Gastroesophageal sphincter (tissue), 4 donors: ENCODE results near the gene SLC26A5. TPM values are rescaled to one million over a fixed set of nuclear protein-coding genes. Genes with fewer than 3 reads are reported as not detected.
"Not testable (repeated sequence)": the region's sequence is repeated elsewhere in the genome, so short reads cannot be mapped to it uniquely, and the experiment has no call there.

Experiments used
- ATAC-seq: fragments of 150-250 bp; one replicate; pipeline ENCODE4 v1.9.1; 2016; ENCODE audit warnings: mild to moderate bottlenecking, moderate library complexity
- H3K27ac ChIP-seq, 4 donors: fragments of 200-600 bp; sonication (generic) in 3 of 4; 1 replicate in 3 of 4; 2 replicates in 1 of 4; pipeline ENCODE4 v1.5.1; 2016 to 2019
- H3K27me3 ChIP-seq: fragments of 200-600 bp; sonication (generic); one replicate; pipeline ENCODE4 v1.5.1; 2019
- H3K36me3 ChIP-seq, 2 donors: fragments of 200-600 bp; sonication (generic); one replicate each; pipeline ENCODE4 v1.5.1; 2019; ENCODE audit warnings: control low read depth in 1 of 2
- H3K4me1 ChIP-seq, 3 donors: fragments of 200-600 bp; sonication (generic); 1 replicate in 2 of 3; 2 replicates in 1 of 3; pipeline ENCODE4 v1.5.1; 2016 to 2019; ENCODE audit warnings: control low read depth in 2 of 3
- H3K4me3 ChIP-seq, 2 donors: fragments of 200-600 bp; sonication (generic); one replicate each; pipeline ENCODE4 v1.5.1; 2019; ENCODE audit warnings: mild to moderate bottlenecking in 1 of 2, moderate library complexity in 1 of 2
- H3K9me3 ChIP-seq, 3 donors: fragments of 200-600 bp; sonication (generic); one replicate each; pipeline ENCODE4 v1.5.1; 2017 to 2019; ENCODE audit warnings: control low read depth in 2 of 3
- EP300 ChIP-seq: sonication (generic); formaldehyde crosslinking; IDR thresholded peaks from one replicate; pipeline ENCODE4 v1.6.1; 2017; ENCODE audit warnings: antibody characterized with exemption, mild to moderate bottlenecking
- POLR2A ChIP-seq, 2 donors: fragments of 450-650 bp; IDR thresholded peaks; one replicate each; pipeline ENCODE4 v1.6.1; 2017; ENCODE audit warnings: antibody characterized with exemption in 2 of 2, mild to moderate bottlenecking in 2 of 2, moderate library complexity in 1 of 2
- POLR2AphosphoS5 ChIP-seq: sonication (generic); formaldehyde crosslinking; IDR thresholded peaks from one replicate; pipeline ENCODE4 v1.6.1; 2017; ENCODE audit warnings: antibody characterized with exemption
- WGBS, 2 donors: methylation state at CpG; one replicate each; pipeline ENCODE4 v1.1.5; 2018; ENCODE audit warnings: low coverage in 1 of 2; 5-methylcytosine and 5-hydroxymethylcytosine counted together
- total RNA-seq, 4 donors: library from RNA; depleted of rRNA; stranded (reverse); fragments of >200 nt; gene quantifications; one replicate each; pipeline ENCODE4 v1.1.0, GENCODE V29; 2016
- TF ChIP-seq, protein P1 (sequence below), 4 experiments: fragments of 200-600 bp in 2 of 4; fragments of 450-650 bp in 2 of 4; sonication (generic) in 1 of 4; IDR thresholded peaks; one replicate each; pipeline ENCODE4 v1.5.1; 2017 to 2019; ENCODE audit warnings: antibody characterized with exemption in 4 of 4, mild to moderate bottlenecking in 2 of 4, moderate library complexity in 2 of 4

Gene SLC26A5, protein sequence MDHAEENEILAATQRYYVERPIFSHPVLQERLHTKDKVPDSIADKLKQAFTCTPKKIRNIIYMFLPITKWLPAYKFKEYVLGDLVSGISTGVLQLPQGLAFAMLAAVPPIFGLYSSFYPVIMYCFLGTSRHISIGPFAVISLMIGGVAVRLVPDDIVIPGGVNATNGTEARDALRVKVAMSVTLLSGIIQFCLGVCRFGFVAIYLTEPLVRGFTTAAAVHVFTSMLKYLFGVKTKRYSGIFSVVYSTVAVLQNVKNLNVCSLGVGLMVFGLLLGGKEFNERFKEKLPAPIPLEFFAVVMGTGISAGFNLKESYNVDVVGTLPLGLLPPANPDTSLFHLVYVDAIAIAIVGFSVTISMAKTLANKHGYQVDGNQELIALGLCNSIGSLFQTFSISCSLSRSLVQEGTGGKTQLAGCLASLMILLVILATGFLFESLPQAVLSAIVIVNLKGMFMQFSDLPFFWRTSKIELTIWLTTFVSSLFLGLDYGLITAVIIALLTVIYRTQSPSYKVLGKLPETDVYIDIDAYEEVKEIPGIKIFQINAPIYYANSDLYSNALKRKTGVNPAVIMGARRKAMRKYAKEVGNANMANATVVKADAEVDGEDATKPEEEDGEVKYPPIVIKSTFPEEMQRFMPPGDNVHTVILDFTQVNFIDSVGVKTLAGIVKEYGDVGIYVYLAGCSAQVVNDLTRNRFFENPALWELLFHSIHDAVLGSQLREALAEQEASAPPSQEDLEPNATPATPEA
- total RNA-seq: under 1 TPM in 2 of 4 donors, not detected in 2; 0.13 to 0.16 TPM

DNA sequence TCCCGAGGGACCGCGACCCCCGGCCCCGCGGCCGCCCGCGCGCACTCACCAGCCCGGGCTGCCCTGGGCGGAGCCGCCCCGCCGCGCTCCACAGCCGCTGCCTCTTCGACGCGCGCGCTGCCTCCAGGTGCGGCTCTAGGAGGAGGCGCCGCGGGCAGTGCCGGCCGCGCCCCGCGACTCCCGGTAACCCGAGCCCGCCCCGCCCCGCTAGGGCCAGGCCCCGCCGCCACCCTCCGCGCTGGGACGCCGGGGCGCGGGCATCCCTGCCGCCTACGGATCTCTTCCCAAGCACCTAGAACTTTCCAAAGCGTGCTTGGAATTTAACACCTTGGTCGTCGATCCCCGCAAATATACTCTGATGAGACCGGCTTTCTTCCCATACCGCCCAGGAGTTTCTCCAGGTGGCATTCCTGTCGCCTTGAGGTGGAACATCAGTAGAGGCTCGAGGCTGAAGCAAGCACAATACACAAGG, at the start of gene SLC26A5:
Gene SLC26A5 (minus strand): TSS at position 159 of the 472 bp plus-strand sequence. CDS start 24,693 bp downstream, outside the sequence.
- ATAC-seq: no peak
- H3K4me3 ChIP-seq: peak within 1 kb of the TSS in 1 of 2 donors; percentile 44
- H3K36me3 ChIP-seq: no peaks in the 10 kb centered on the region
- TF ChIP-seq POLR2A (IDR thresholded peaks at IDR 0.05): no peak
- TF ChIP-seq, protein P1, sequence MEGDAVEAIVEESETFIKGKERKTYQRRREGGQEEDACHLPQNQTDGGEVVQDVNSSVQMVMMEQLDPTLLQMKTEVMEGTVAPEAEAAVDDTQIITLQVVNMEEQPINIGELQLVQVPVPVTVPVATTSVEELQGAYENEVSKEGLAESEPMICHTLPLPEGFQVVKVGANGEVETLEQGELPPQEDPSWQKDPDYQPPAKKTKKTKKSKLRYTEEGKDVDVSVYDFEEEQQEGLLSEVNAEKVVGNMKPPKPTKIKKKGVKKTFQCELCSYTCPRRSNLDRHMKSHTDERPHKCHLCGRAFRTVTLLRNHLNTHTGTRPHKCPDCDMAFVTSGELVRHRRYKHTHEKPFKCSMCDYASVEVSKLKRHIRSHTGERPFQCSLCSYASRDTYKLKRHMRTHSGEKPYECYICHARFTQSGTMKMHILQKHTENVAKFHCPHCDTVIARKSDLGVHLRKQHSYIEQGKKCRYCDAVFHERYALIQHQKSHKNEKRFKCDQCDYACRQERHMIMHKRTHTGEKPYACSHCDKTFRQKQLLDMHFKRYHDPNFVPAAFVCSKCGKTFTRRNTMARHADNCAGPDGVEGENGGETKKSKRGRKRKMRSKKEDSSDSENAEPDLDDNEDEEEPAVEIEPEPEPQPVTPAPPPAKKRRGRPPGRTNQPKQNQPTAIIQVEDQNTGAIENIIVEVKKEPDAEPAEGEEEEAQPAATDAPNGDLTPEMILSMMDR (IDR thresholded peaks at IDR 0.05): no peak
- TF ChIP-seq POLR2AphosphoS5: no peak
- no peak for TF ChIP-seq EP300
- no peak within 1 kb of the TSS for H3K27ac ChIP-seq
- peaks cover 58% of the 10 kb centered on the region for H3K27me3 ChIP-seq
- peaks cover 0 to under 1% (median 0%) of the 10 kb centered on the region in 3 donors for H3K9me3 ChIP-seq
- WGBS, 2 donors: 0 to 33% methylated on average over 1 of the region's 54 CpGs
- peaks cover 0 to 16% (median 4%) of the 10 kb centered on the region in 3 donors for H3K4me1 ChIP-seq

DNA sequence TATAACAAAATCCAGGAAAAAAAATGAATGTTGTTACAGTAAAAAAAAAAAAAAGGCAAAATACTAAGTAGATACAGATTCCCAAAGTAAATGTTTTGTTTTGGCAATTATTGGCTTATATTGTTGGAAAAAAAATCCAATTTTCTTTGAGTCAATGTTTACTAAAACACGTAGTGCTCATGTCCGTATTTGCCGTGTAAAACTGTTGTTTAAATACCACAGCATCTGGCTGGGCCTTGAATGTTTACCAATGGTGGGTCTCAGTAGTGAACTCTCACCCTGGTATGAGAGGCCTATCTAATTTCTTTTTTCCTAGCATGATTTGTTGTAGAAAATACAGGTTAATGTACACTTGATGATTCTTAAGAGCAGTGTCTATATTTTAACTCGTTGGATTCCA, 41.4 kb upstream of the SLC26A5 start:
- H3K4me3 ChIP-seq: no peak overlapping the region
- TF ChIP-seq EP300 (no peak), POLR2AphosphoS5 (no peak)
- no peaks in the 10 kb centered on the region for H3K9me3 ChIP-seq
- H3K27me3 ChIP-seq: peaks cover 4% of the 10 kb centered on the region
- H3K36me3 ChIP-seq: no peaks in the 10 kb centered on the region
- WGBS, 2 donors: 76 to 80% methylated on average over 4 of the region's 4 CpGs
- H3K4me1 ChIP-seq: no peaks in the 10 kb centered on the region
- no peak overlapping the region for H3K27ac ChIP-seq
- ATAC-seq: no peak

GRCh38 chr7:103486873-103487272, 40.9 kb upstream of the SLC26A5 start:
- not testable (repeated sequence) for H3K4me3 ChIP-seq, ATAC-seq, H3K9me3 ChIP-seq, H3K36me3 ChIP-seq, H3K4me1 ChIP-seq, H3K27ac ChIP-seq, H3K27me3 ChIP-seq
- WGBS, 2 donors: 91 to 95% methylated on average over 3 of the region's 3 CpGs

- H3K27ac ChIP-seq: no peak overlapping the region
- no peaks in the 10 kb centered on the region for H3K36me3 ChIP-seq
- TF ChIP-seq EP300 (no peak), POLR2AphosphoS5 (no peak), POLR2A (IDR thresholded peaks at IDR 0.05) (no peak)
- TF ChIP-seq, protein P1 (IDR thresholded peaks at IDR 0.05): no peak
- H3K4me3 ChIP-seq: no peak overlapping the region
- 69 to 75% methylated on average over 2 of the region's 2 CpGs for WGBS, 2 donors
- no peaks in the 10 kb centered on the region for H3K9me3 ChIP-seq
- no peak for ATAC-seq
- H3K27me3 ChIP-seq: peaks cover 4% of the 10 kb centered on the region
- no peaks in the 10 kb centered on the region for H3K4me1 ChIP-seq
These were observed 34.8 kb upstream of the SLC26A5 start for GRCh38 chr7:103480771-103481170.

- no peaks in the 10 kb centered on the region for H3K27me3 ChIP-seq
- no peaks in the 10 kb centered on the region for H3K9me3 ChIP-seq
- no peak overlapping the region for H3K4me3 ChIP-seq
- TF ChIP-seq, protein P1 (IDR thresholded peaks at IDR 0.05): no peak
- TF ChIP-seq POLR2AphosphoS5: no peak
- TF ChIP-seq POLR2A (IDR thresholded peaks at IDR 0.05): no peak
- H3K4me1 ChIP-seq: no peaks in the 10 kb centered on the region
- no peak overlapping the region for H3K27ac ChIP-seq
- no peak for ATAC-seq
- 23 to 27% methylated on average over 4 to 5 of the region's 5 CpGs for WGBS, 2 donors
- H3K36me3 ChIP-seq: no peaks in the 10 kb centered on the region
These were observed 28.9 kb upstream of the SLC26A5 start for GRCh38 chr7:103474956-103475355.
